ENCODE measurements around the gene ZNF234. TPM values are rescaled to one million over a fixed set of nuclear protein-coding genes. Genes with fewer than 3 reads are reported as not detected.
"Not testable (repeated sequence)": the region's sequence is repeated elsewhere in the genome, so short reads cannot be mapped to it uniquely, and the experiment has no call there.

ZNF234 gene
- total RNA-seq, 1 donor from 2014 or later: 30.6 TPM

DNA sequence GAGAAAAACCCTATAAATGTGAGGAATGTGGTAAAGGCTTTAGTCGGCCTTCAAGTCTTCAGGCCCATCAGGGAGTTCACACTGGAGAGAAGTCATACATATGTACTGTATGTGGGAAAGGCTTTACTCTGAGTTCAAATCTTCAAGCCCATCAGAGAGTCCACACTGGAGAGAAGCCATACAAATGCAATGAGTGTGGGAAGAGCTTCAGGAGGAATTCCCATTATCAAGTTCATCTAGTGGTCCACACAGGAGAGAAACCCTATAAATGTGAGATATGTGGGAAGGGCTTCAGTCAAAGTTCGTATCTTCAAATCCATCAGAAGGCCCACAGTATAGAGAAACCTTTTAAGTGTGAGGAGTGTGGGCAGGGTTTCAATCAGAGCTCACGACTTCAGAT, 35.2 kb downstream of the ZNF234 start:
- FAIRE-seq (no peak), DNase-seq (ENCODE audit: low spot score in 2 of 2) (no peak)

- DNase-seq (ENCODE audit: low spot score in 2 of 2): no peak
- FAIRE-seq: no peak
These were observed 39.6 kb downstream of the ZNF234 start for GRCh38 chr19:44180968-44181367.

GRCh38 chr19:44182145-44182544, 40.8 kb downstream of the ZNF234 start:
- DNase-seq (ENCODE audit: low spot score in 2 of 2): no peak
- FAIRE-seq: no peak

GRCh38 chr19:44190020-44190419, 48.7 kb downstream of the ZNF234 start:
- FAIRE-seq: peak; percentile 75
- DNase-seq (ENCODE audit: low spot score in 2 of 2): no peak

GRCh38 chr19:44192127-44192526, 50.8 kb downstream of the ZNF234 start:
- FAIRE-seq: no peak

GRCh38 chr19:44196772-44197171, 55.4 kb downstream of the ZNF234 start:
- no peak for DNase-seq (ENCODE audit: low spot score in 2 of 2)
- no peak for FAIRE-seq

More at GRCh38 chr19:44192127-44192526, 50.8 kb downstream of the ZNF234 start:
- no peak for DNase-seq (ENCODE audit: low spot score in 2 of 2)

DNA sequence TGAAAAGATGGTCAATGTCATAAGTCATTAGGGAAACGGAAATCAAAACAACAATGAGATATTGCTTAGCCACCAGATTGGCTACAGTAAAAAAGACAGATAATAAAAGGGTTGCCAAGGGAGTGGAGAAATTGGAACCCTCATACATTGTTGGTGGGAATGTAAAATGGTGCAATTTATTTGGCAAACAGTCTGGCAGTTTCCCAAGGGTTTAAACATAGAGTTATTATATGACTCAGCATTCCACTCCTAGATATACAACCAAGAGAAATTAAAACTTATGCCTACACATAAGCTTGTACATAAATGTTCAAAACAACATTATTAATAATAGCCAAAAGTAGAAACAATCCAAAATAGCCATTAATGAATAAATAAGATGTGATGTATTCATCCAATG, 61.1 kb downstream of the ZNF234 start:
- no peak for DNase-seq (ENCODE audit: low spot score in 2 of 2)
- no peak for FAIRE-seq

GRCh38 chr19:44202974-44203373, 61.6 kb downstream of the ZNF234 start:
- DNase-seq (ENCODE audit: low spot score in 2 of 2) (no peak), FAIRE-seq (no peak)

DNA sequence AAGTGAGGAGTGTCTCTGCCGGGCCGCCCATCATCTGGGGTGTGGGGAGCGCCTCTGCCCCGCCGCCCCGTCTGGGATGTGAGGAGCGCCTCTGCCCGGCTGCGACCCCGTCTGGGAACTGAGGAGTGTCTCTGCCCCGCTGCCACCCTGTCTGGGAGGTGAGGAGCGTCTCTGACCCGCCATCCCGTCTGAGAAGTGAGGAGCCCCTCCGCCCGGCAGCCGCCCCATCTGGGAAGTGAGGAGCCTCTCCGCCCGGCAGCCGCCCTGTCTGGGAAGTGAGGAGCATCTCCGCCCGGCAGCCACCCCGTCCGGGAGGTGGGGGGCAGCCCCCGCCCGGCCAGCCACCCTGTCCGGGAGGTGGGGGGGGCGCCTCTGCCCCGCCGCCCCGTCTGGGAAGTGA, 62.5 kb downstream of the ZNF234 start:
- FAIRE-seq: not testable (repeated sequence)

GRCh38 chr19:44204772-44205171, 63.4 kb downstream of the ZNF234 start:
- FAIRE-seq (peak; percentile 78), DNase-seq (ENCODE audit: low spot score in 2 of 2) (no peak)

More for the DNA sequence above, 62.5 kb downstream of the ZNF234 start:
- DNase-seq (ENCODE audit: low spot score in 2 of 2): not testable (repeated sequence)

DNA sequence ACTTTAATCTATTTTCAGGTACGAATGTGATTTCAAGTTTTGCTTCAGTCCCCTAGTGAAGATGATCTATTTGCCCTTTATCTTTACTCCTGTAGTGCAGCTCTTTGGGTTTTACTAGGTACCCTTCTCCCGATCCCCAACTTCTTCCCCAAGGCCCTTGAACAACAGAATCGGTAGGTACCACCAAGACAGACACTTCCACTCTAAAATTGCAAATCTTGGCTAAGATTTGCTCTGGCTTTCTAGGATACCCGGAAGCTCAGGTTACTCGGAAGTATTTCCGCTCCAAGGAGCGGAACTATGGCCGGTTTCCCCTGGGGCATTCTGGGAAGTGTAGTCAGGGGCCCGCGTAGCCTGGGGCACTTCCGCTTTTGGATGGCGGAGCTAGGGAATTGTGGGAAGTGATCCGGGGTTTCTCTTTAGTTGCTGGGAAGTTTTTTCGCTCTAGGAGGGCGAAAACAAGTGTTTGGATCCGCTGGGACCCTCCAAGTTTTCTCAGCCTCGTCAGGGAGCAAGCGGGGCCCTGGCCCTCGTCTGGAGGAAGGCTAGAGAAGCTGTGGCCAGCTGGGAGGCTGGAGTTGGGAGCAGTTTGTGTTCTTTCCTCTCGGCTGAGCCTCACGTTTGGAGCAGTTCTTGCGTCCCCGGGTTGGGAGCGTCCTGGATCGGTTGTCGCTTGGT, 65.9 kb downstream of the ZNF234 start:
- peak; percentile 79 to 81 for DNase-seq (ENCODE audit: low spot score in 2 of 2)
- peak; percentile 43 for FAIRE-seq

Other genes starting within 250 kb of the ZNF234 start
- gene ZNF45, start 206.3 kb upstream of the ZNF234 start, total RNA-seq: 25.3 TPM
- 15.9 TPM for gene ZNF221, start 190.3 kb upstream of the ZNF234 start, total RNA-seq
- gene ZNF155, start 157.4 kb upstream of the ZNF234 start, total RNA-seq: 13.0 TPM
- gene ZNF230, start 138.6 kb upstream of the ZNF234 start, total RNA-seq: 11.0 TPM
- 18.3 TPM for gene ZNF222, start 116.2 kb upstream of the ZNF234 start, total RNA-seq
- gene ZNF223, start 89.5 kb upstream of the ZNF234 start, total RNA-seq: 16.3 TPM
- gene ZNF284, start 69.4 kb upstream of the ZNF234 start, total RNA-seq: 11.8 TPM
- 43.2 TPM for gene ZNF224, start 47.2 kb upstream of the ZNF234 start, total RNA-seq
- gene ZNF225, start 28.2 kb upstream of the ZNF234 start, total RNA-seq: 13.9 TPM
- gene ZNF226, start 23.5 kb downstream of the ZNF234 start, total RNA-seq: 37.9 TPM
- 44.4 TPM for gene ZNF227, start 71.0 kb downstream of the ZNF234 start, total RNA-seq
- 17.9 TPM for gene ZNF233, start 118.3 kb downstream of the ZNF234 start, total RNA-seq
- gene ZNF235, start 163.5 kb downstream of the ZNF234 start, total RNA-seq: 16.3 TPM
- 28.1 TPM for gene ZNF112, start 215.1 kb downstream of the ZNF234 start, total RNA-seq